NCI-H1694 treated with DMSO at 0.1 percent for 48 hours (cell line): ENCODE results near the gene ZHX3.

Experiments used
- DNase-seq: peaks from one replicate; lab custom pipeline; 2025; lab: John Stamatoyannopoulos, UW

Gene ZHX3

DNA sequence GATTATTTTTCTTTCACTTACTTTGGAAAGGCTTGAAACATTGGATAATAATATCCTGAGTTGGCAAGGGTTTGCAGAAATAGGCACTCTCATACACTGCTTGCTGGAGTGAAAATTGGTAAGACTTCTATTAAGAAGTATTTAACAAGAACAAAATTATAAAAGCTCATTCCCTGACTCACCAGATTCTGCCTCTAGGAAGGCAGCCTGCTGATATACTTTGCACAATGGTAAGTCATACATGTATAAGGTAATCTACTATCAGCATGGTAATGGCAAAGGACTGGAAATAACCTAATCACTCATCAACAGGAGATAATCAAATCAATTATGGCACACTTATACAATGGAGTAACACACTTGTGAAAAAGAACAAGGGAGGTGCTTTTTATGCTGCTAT, 94.4 kb downstream of the ZHX3 start:
- DNase-seq = no peak

DNA sequence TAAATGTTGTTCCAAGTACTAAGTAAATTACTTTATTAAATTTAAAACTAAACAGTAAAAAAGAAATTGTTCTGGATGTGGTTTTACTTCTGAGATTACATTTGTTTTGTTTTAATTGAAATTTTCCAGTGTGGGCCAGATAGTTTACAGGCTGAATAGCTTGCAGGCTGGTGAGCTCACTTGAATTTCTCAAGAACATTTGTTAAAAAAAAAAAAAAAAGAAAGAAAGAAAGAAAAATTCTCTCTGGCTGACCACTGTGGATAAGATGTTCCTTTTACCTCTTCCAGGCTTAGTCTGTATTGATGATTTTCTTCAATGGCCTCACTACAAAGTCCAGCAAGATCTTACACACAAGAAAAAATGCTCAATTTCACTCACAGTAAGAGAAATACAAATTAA, 94.8 kb downstream of the ZHX3 start:
- no peak for DNase-seq

- no peak for DNase-seq
Observed at GRCh38 chr20:41222296-41222695, 95.2 kb downstream of the ZHX3 start.

DNA sequence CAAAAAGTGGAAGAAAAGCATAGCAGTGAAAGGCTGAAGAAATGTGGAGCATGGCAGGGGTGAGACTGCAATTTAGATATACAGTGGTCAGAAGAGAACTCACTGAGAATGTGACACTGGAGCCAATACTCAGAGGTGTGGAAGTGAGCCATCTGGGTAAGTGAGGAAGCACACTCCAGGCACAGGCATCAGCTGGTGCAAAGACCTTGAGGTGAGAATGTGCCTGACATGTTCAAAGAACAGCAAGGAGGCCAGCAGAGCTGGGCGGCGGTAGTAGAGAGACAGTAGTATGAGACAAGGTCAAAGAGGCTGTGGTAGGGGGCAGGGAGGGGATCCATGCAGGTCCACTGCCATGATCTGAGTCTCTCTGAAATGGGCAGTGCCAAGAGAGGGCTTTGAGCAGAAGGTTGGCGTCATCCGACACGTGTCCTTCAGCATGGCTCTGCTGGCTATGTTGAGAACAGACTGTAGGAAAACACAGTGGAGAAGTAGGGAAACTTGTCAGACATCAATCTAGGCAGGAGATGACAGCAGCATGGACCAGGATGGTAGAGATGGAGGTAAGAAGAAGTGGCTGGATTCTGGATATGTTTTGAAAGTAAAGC, 95.8 kb downstream of the ZHX3 start:
- no peak for DNase-seq

- no peak for DNase-seq
Observed at GRCh38 chr20:41219824-41220223, 97.7 kb downstream of the ZHX3 start.

DNA sequence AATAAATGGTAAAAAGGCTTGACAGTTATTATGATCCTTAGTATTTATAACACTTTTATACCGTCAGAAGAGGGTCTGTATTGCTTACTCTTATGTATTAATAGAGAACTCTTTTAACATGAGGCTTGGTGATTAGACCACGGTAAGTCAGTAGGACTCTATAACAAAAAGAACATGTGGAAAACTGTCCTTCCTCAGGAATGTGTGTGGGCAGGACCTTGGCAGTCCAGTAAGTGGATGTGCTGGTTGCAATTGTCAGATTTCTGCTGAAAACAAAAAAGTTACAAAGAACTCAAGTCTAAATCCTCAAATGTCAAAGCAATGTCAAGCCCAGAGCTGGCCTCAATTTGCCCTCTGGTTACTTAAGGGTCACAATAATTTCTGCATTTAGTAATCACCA, 99.1 kb downstream of the ZHX3 start:
- no peak for DNase-seq

DNA sequence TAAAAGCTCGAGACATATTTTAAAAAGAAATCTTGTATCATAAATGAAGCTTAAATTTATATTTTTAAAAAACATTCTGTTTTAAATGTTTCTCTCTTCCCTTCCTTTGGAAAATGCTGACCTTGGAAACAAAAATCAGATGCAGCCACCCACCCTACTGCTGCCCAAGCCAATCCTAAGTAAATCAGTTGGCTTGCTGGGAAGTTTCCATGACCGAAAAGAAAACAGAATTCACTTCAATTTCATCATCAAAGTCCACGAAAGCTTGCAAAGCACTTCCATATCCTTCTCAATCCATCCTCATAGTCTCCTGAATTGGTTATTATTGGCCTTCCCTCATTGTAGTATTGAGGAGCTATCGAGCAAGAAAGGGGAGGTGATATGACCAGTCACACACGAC, 100.1 kb downstream of the ZHX3 start:
- DNase-seq = no peak

DNA sequence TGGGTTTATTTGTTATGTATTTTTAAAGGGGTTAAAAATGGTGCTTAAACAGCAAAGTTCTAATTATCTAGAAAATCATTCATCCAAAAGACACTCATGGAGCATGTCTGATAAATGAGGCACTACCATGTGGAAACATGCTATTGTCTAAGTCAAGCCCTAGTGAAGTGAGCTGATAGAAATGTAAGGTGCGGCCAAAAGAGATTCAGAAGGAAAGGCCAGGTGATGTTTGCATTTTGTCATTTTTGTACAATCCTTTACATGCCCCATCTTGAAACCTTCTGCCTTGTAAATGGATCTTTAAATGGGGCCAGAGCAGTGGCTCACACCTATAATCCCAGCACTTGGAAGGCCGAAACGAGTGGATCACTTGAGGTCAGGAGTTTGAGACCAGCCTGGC, 102.9 kb downstream of the ZHX3 start:
- DNase-seq = no peak

- no peak for DNase-seq
Observed at GRCh38 chr20:41214202-41214601, 103.3 kb downstream of the ZHX3 start.

- no peak for DNase-seq
Observed at GRCh38 chr20:41213150-41213820, 104.2 kb downstream of the ZHX3 start.

GRCh38 chr20:41205313-41205712, 112.2 kb downstream of the ZHX3 start:
- DNase-seq = no peak

DNA sequence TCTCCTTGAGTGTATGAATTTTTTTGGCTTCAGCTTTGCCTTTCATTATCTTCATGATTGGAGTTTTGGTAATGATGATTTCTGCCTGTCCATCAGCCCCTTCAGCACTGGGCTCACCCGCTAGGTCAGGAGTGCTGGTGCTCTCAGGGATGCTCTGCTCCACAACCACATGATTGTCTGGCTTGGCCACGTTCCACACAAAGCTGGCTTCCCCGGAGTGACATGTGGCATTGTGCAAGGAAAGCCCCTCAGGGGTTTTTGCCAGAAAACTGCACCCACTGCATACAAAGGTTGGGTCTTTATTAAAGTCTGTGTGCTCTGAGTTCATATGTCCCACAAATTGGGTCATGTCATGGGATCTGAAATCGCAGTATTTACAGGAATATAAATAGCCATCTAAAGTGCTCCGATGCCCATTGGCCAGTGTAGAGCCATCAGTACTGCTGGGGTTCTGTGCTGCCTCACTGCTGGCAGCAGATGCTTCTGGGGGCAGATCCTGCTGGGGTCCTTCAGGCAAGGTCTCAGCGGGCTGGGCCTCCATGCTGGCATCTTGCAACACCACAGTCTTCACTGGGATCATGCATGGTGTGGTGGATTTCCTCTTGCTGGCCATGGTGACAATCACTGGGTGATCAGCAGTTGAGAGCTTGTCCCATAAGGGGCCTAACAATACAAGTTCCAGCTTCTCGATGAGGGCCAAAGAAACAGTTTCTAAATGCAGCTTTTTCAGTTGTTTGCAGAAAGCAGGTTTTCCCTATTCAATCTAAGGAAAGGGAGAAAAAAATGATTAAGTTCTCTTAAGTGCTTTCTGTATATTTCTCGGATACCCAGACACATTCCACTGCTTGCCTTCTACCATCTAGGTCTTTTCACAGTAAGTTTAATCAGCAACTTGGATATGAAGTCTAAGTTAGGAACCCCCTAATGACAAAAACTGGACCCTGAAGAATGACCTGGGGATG, 112.9 kb downstream of the ZHX3 start:
- no peak for DNase-seq

- DNase-seq = no peak
Observed at GRCh38 chr20:41203660-41204059, 113.9 kb downstream of the ZHX3 start.

DNA sequence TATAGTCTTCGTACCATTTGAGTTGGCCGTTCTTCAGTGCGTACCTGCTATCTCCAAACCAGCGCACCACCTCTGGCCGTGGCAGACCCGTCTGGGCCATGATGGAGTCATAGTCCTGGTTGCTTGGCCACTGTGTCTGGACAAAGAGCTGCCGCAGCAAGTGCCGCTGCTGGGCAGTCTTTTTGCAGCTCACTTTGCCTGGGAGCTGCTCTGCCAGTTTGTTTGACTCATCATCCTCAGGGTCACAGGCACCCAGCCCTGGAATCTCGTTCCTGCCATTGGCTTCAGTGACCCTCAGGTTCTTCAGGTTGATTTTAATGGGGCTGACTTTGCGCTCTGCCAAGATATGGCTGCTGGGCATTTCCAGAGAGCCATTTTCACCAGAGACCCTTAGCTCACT, 115.1 kb downstream of the ZHX3 start:
- DNase-seq = no peak

- DNase-seq = no peak
Observed at GRCh38 chr20:41201760-41202159, 115.8 kb downstream of the ZHX3 start.

GRCh38 chr20:41200446-41201202, 116.9 kb downstream of the ZHX3 start:
- DNase-seq = no peak

- no peak for DNase-seq
Observed at GRCh38 chr20:41198443-41198842, 119.1 kb downstream of the ZHX3 start.

- DNase-seq = no peak
Observed at GRCh38 chr20:41196653-41197225, 120.8 kb downstream of the ZHX3 start.

- no peak for DNase-seq
Observed at GRCh38 chr20:41192575-41192974, 125.0 kb downstream of the ZHX3 start.

DNA sequence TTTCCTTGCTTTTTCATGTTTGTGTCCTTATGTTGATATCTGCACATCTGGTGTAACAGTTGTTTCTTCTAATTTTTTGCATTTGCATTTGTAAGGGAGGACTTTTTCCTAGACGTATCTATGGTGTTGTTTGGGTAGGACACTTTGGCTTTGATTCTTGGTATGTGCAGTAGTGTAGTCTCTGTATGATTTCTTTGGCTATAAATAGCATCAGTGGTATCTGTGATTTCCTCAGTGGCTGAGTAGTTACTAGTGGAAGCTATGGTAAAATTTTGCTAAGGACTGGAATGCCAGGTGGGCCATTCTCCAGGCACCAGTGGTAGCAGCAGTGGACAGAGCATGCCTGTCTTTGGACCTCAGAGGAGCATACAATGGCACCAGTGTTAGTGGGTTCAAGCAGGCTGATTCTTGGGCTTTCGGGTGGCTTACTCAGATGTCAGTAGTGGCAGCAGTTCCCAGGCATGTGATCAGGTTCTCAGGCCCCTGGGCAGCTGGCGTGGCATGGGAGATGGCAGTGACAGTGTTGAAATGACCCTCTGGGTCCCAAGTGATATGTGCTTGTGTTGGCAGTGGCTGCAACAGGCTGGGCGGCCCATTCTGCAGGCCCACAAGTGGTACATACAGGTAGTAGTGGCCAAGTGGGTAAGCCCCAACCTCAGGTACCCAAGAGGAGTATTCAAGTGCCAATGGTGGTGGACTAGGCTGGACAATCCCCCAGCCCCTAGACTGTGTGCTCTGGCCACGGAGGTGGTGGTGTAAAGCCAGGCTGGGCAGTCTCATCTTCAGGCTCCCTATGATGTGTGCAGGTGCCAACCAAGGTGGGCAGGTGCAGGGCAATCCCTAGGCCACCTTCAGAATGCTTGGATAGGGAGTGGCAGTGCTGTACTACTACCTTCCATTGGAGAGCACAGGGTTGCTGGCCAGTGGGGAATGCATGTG, 125.7 kb downstream of the ZHX3 start:
- no peak for DNase-seq

DNA sequence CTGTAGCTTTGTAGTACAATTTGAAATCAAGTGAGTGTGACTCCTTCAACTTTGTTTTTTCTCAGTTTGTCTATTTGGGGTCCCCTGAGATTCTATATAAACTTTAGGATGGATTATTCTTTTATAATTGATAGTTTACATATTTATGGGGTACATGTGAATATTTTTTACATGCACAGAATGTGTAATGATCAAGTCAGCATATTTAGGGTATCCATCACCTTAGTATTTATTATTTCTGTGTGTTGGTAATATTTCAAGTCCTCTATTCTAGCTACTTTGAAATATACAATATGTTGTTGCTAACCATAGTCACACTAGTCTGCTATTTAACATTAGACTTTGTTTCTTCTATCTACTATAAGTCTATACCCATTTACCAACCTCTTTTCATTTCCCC, 129.9 kb downstream of the ZHX3 start:
- DNase-seq = no peak
